ENCODE results near the gene MEGF6. TPM values are rescaled to one million over a fixed set of nuclear protein-coding genes. Genes with fewer than 3 reads are reported as not detected.
A peak's percentile ranks its signal among the peaks of the same experiment; 100 is the strongest.

Gene MEGF6
- total and polyA plus RNA-seq, 12 donors = 0.15 to 29.2 (median 8.2) TPM

DNA sequence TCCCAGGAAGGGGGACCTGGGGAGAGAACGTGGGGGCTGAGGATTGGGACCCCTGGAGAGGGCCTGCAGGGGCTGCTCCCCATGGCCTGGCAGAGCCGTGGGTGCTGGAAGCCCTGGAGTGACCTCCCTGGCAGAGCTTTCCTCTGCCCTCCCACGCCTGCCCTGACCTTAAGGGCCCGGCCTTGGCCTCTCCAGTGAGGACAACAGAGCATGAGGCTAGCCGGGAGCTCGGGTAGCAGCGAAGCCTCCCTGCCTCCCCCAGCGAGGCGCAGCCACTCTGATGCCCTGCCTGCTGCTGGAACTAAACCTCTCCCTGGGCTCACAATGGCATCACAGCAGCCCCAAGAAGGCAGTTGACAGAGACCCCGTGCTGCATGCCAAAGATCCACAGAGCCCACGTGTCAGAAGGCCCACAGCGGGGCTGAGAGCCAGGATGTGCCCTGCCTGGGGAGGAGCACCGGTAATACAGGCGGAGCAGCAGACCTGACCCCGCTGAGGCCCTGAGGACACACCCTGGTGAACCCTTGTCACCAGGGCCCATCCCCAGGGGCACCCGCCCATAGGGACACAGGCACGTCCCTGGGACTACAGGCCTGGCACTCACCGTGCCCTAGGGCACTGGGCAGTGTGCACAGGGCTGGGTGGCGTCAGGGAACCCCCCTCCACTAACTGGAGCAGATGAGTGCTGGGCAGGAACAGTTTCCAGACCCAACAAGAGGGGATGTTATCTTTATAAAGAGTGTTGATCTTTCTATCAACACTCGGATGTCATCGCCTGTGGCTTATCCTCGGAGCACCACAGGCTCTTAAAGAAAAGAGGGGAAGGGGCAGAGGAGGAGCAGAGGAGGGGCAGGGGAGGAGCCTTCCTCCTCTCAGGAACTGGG is 108.4 kb downstream of the MEGF6 start:
- Histone ChIP-seq H3K27ac (no peak overlapping the region), H3K27me3 (no peaks in the 10 kb centered on the region), H3K4me3 (no peak overlapping the region), H3K4me1 (replicated peaks in 1 of 2) (no peaks in the 10 kb centered on the region), H3K36me3 (replicated peaks in 1 of 2) (no peaks in the 10 kb centered on the region), H3K9me3 (replicated peaks in 1 of 3) (no peaks in the 10 kb centered on the region)
- DNase-seq = no peak
- TF ChIP-seq POLR2A (IDR thresholded peaks at IDR 0.05) = no peak
- TF ChIP-seq, protein P1, sequence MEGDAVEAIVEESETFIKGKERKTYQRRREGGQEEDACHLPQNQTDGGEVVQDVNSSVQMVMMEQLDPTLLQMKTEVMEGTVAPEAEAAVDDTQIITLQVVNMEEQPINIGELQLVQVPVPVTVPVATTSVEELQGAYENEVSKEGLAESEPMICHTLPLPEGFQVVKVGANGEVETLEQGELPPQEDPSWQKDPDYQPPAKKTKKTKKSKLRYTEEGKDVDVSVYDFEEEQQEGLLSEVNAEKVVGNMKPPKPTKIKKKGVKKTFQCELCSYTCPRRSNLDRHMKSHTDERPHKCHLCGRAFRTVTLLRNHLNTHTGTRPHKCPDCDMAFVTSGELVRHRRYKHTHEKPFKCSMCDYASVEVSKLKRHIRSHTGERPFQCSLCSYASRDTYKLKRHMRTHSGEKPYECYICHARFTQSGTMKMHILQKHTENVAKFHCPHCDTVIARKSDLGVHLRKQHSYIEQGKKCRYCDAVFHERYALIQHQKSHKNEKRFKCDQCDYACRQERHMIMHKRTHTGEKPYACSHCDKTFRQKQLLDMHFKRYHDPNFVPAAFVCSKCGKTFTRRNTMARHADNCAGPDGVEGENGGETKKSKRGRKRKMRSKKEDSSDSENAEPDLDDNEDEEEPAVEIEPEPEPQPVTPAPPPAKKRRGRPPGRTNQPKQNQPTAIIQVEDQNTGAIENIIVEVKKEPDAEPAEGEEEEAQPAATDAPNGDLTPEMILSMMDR (IDR thresholded peaks at IDR 0.05) = no peak
- WGBS, 4 donors = 70 to 87% (median 81%) methylated on average over 4 to 22 of the region's 22 CpGs
- intact Hi-C loops (cut with DNase I) = no loop called here

DNA sequence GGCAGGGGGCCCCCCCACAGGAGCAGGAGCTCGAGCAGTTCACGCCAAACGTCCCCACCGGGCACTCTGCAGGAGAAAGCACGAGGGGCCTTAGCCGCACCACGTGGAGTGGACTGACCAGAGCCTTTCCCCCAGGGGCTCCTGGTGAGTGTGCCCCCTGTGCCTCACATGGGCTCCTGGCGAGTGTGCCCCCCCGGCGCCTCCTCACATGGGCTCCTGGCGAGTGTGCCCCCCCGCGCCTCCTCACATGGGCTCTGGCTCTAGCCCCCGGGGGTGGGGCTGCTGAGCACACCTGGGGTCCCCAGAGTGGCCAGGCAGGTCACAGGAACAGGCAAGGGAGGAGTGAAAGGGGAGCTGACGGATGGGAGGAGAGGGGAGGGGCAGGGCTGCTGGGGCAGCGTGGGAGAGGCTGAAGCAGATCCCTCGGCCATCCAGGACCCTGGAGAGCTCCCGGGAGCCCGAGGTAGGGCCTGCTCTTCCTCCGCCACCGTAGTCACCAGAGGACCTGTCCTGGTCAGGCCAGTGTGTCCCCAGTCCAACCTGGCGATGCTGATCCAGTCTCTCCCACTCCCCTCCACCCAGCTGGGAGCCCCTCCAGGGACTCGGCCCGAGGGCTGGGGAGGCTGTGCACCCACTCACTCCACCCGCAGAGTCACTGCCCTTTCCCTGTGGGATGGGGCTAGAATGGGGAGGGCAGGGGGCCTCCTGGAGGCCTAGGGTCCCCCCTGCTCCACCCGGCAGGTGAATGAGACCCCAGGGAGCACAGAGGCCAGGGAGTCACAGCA is 109.3 kb downstream of the MEGF6 start:
- TF ChIP-seq, protein P1 (IDR thresholded peaks at IDR 0.05) = no peak
- no peak for TF ChIP-seq POLR2A (IDR thresholded peaks at IDR 0.05)
- Histone ChIP-seq H3K27me3 (no peaks in the 10 kb centered on the region), H3K36me3 (replicated peaks in 1 of 2) (no peaks in the 10 kb centered on the region), H3K9me3 (replicated peaks in 1 of 3) (no peaks in the 10 kb centered on the region), H3K4me1 (replicated peaks in 1 of 2) (no peaks in the 10 kb centered on the region), H3K27ac (no peak overlapping the region), H3K4me3 (no peak overlapping the region)
- WGBS, 4 donors = 46 to 67% (median 61%) methylated on average over 5 to 26 of the region's 26 CpGs
- intact Hi-C loops (cut with DNase I) = no loop called here
- DNase-seq = peak; percentile 32 to 76 (median 48)

DNA sequence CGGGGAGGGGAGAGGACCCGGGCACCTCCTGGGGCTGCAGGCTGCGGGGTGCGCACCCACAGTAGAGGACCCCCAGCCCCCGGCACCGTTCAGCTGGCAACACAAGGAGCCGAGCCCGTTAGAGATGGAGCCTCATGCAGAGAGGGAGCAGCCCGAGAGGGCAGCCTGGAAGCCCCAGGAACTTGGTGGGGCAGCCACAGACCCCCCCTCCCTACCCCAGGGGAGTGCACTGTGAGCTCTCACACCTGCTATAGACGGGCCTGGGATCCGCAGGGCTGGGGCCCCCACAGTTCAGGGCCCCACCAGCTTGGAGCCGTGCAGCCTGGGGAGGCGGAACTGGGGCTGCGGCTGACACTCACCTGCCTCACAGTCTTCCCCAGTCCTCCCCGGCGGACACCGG is 109.9 kb downstream of the MEGF6 start:
- WGBS, 4 donors = 65 to 100% (median 74%) methylated on average over 1 to 17 of the region's 17 CpGs
- Histone ChIP-seq H3K4me3 (no peak overlapping the region), H3K27ac (no peak overlapping the region), H3K27me3 (no peaks in the 10 kb centered on the region), H3K36me3 (replicated peaks in 1 of 2) (no peaks in the 10 kb centered on the region), H3K4me1 (replicated peaks in 1 of 2) (no peaks in the 10 kb centered on the region), H3K9me3 (replicated peaks in 1 of 3) (no peaks in the 10 kb centered on the region)
- TF ChIP-seq, protein P1 (IDR thresholded peaks at IDR 0.05) = no peak
- no peak for TF ChIP-seq POLR2A (IDR thresholded peaks at IDR 0.05)
- intact Hi-C loops (cut with DNase I) = no loop called here
- no peak for DNase-seq

DNA sequence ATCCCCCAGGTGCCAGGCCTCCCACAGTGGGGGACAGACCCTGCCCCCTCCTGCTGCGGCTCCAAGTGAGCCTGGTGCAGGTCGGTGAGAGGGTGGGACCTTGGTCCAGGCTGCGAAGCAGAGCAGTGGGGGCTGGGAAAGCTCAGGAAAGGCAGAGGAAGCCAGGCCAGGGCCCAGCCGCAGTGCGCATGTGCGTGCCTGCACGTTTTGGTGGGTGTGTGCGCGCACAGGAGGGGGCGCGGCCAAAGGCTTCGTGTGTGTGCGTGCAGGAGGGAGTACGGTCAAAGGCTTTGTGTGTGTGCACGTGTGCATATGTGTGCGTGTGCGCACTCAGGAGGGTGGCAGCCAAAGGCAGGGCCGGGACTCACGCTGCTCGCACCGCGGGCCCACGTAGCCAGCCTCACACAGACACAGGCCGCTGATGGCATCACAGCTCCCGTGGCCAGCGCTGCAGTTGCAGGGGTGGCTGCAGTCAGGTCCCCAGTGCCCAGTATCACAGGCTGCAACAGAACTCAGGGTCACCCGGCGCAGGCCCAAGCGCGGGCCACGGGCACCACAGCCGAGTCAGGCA is 111.0 kb downstream of the MEGF6 start:
- Histone ChIP-seq H3K4me3 (no peak overlapping the region), H3K4me1 (replicated peaks in 1 of 2) (no peaks in the 10 kb centered on the region), H3K27ac (no peak overlapping the region), H3K9me3 (replicated peaks in 1 of 3) (no peaks in the 10 kb centered on the region), H3K36me3 (replicated peaks in 1 of 2) (no peaks in the 10 kb centered on the region), H3K27me3 (no peaks in the 10 kb centered on the region)
- no peak for TF ChIP-seq POLR2A (IDR thresholded peaks at IDR 0.05)
- TF ChIP-seq, protein P1 (IDR thresholded peaks at IDR 0.05) = no peak
- no peak for DNase-seq
- 78 to 90% (median 86%) methylated on average over 14 to 32 of the region's 32 CpGs for WGBS, 4 donors
- intact Hi-C loops (cut with DNase I) = no loop called here

Measured in adrenal gland (tissue), 12 donors.